H9 (cell line): ENCODE results near the gene GRID2. TPM values are rescaled to one million over a fixed set of nuclear protein-coding genes. Genes with fewer than 3 reads are reported as not detected.

Experiments
- DNase-seq: peaks from one replicate; pipeline ENCODE4 v3.0.0-alpha.2; 2017
- H2AFZ ChIP-seq: one replicate; pipeline ENCODE4 v1.6.1; 2013; ENCODE audit warnings: mild to moderate bottlenecking, low read length, control low read depth, moderate library complexity
- H2AK5ac ChIP-seq: 2 replicates; pipeline ENCODE4 v1.6.1; 2013; ENCODE audit warnings: low read length, control low read depth, mixed read lengths; ENCODE audit not compliant: insufficient read length
- H2BK120ac ChIP-seq: one replicate; pipeline ENCODE4 v1.6.1; 2013; ENCODE audit warnings: low read depth, mild to moderate bottlenecking, low read length, control low read depth, inconsistent platforms; ENCODE audit not compliant: poor library complexity, severe bottlenecking
- H2BK12ac ChIP-seq: 2 replicates; pipeline ENCODE4 v1.6.1; 2013; ENCODE audit warnings: low read length, control low read depth, mixed read lengths, low read depth; ENCODE audit not compliant: insufficient read length
- H2BK15ac ChIP-seq: 2 replicates; pipeline ENCODE4 v1.6.1; 2013; ENCODE audit warnings: low read depth, low read length, control low read depth
- H2BK20ac ChIP-seq: one replicate; pipeline ENCODE4 v1.6.1; 2013; ENCODE audit warnings: low read depth, mild to moderate bottlenecking, low read length, control low read depth, inconsistent platforms; ENCODE audit not compliant: poor library complexity, severe bottlenecking
- H2BK5ac ChIP-seq: 2 replicates; pipeline ENCODE4 v1.6.1; 2013; ENCODE audit warnings: low read length, control low read depth, mixed read lengths; ENCODE audit not compliant: insufficient read length
- H3K14ac ChIP-seq: 2 replicates; pipeline ENCODE4 v1.6.1; 2013; ENCODE audit warnings: low read length, control low read depth; ENCODE audit not compliant: insufficient read depth
- H3K18ac ChIP-seq: 2 replicates; pipeline ENCODE4 v1.6.1; 2013; ENCODE audit warnings: low read depth, mild to moderate bottlenecking, mixed read lengths, low read length, control low read depth; ENCODE audit not compliant: insufficient read length
- H3K23ac ChIP-seq: 2 replicates; pipeline ENCODE4 v1.6.1; 2013; ENCODE audit warnings: low read length, control low read depth, mixed read lengths, low read depth; ENCODE audit not compliant: insufficient read length
- H3K23me2 ChIP-seq: 2 replicates; pipeline ENCODE4 v1.6.1; 2013; ENCODE audit warnings: low read depth, mild to moderate bottlenecking, mixed read lengths, low read length, control low read depth; ENCODE audit not compliant: insufficient read length, poor library complexity, severe bottlenecking
- H3K27ac ChIP-seq: 2 replicates; pipeline ENCODE4 v1.5.1; 2013; ENCODE audit warnings: low read length, control low read depth, mixed read lengths, low read depth; ENCODE audit not compliant: insufficient read length
- H3K27me3 ChIP-seq: 2 replicates; pipeline ENCODE4 v1.6.1; 2013; ENCODE audit warnings: low read length, control low read depth, inconsistent platforms; ENCODE audit not compliant: insufficient read depth
- H3K4ac ChIP-seq: 2 replicates; pipeline ENCODE4 v1.6.1; 2013; ENCODE audit warnings: low read depth, mild to moderate bottlenecking, control low read depth, inconsistent platforms, low read length, moderate library complexity
- H3K4me1 ChIP-seq: 2 replicates; pipeline ENCODE4 v1.6.1; 2013; ENCODE audit warnings: low read length, control low read depth, inconsistent platforms; ENCODE audit not compliant: insufficient read depth
- H3K4me2 ChIP-seq: 2 replicates; pipeline ENCODE4 v1.6.1; 2013; ENCODE audit warnings: low read length, control low read depth, mixed read lengths; ENCODE audit not compliant: insufficient read length, insufficient read depth
- H3K56ac ChIP-seq: 2 replicates; pipeline ENCODE4 v1.6.1; 2013; ENCODE audit warnings: low read depth, mild to moderate bottlenecking, mixed read lengths, low read length, control low read depth; ENCODE audit not compliant: insufficient read length
- H3K79me1 ChIP-seq: 2 replicates; pipeline ENCODE4 v1.6.1; 2013; ENCODE audit warnings: low read depth, mild to moderate bottlenecking, moderate library complexity, low read length, control low read depth, inconsistent platforms; ENCODE audit not compliant: insufficient read depth, poor library complexity, severe bottlenecking
- H3K79me2 ChIP-seq: 2 replicates; pipeline ENCODE4 v1.6.1; 2013; ENCODE audit warnings: low read length, control low read depth, inconsistent platforms; ENCODE audit not compliant: insufficient read depth
- H3K9ac ChIP-seq: 2 replicates; pipeline ENCODE4 v1.6.1; 2013; ENCODE audit warnings: low read length, control low read depth, mixed read lengths; ENCODE audit not compliant: insufficient read length; ENCODE audit errors: extremely low read depth
- H3K9me3 ChIP-seq: one replicate; pipeline ENCODE4 v1.6.1; 2013; ENCODE audit warnings: low read depth, low read length, inconsistent platforms; ENCODE audit not compliant: control insufficient read depth
- H3T11ph ChIP-seq: one replicate; pipeline ENCODE4 v1.6.1; 2013; ENCODE audit warnings: mild to moderate bottlenecking, low read length, control low read depth, inconsistent platforms
- H4K20me1 ChIP-seq: one replicate; pipeline ENCODE4 v1.6.1; 2013; ENCODE audit not compliant: control insufficient read depth, insufficient read length, insufficient read depth
- H4K5ac ChIP-seq: 2 replicates; pipeline ENCODE4 v1.6.1; 2013; ENCODE audit warnings: low read depth, mild to moderate bottlenecking, mixed read lengths, low read length, control low read depth; ENCODE audit not compliant: insufficient read length
- H4K8ac ChIP-seq: replicated peaks from 2 replicates; pipeline ENCODE4 v1.6.1; 2013; ENCODE audit warnings: low read length, control low read depth, mixed read lengths, low read depth; ENCODE audit not compliant: insufficient read length
- H4K91ac ChIP-seq: 2 replicates; pipeline ENCODE4 v1.6.1; 2013; ENCODE audit warnings: low read depth, mild to moderate bottlenecking, moderate library complexity, mixed read lengths, low read length, control low read depth; ENCODE audit not compliant: insufficient read length
- H3K27ac Mint-ChIP-seq, 3 experiments: 2 replicates in 2 of 3; 3 replicates in 1 of 3; pipeline ENCODE4 v1.8.0; 2020 to 2021; ENCODE audit warnings: mixed read lengths in 3 of 3, mild to moderate bottlenecking in 1 of 3, moderate library complexity in 1 of 3
- H3K27me3 Mint-ChIP-seq: 2 replicates; pipeline ENCODE4 v1.8.0; 2021; ENCODE audit warnings: low read depth, mild to moderate bottlenecking, moderate library complexity, mixed read lengths
- H3K36me3 Mint-ChIP-seq, 3 experiments: 2 replicates in 2 of 3; 3 replicates in 1 of 3; pipeline ENCODE4 v1.8.0; 2020 to 2021; ENCODE audit warnings: low read depth in 3 of 3, mixed read lengths in 3 of 3; ENCODE audit not compliant: insufficient read depth in 1 of 3
- H3K4me1 Mint-ChIP-seq, 2 experiments: 2 replicates each; pipeline ENCODE4 v1.8.0; 2020; ENCODE audit warnings: mixed read lengths in 2 of 2
- H3K4me3 Mint-ChIP-seq, 2 experiments: 2 replicates in 1 of 2; 3 replicates in 1 of 2; pipeline ENCODE4 v1.8.0; 2020 to 2021; ENCODE audit warnings: mild to moderate bottlenecking in 2 of 2, mixed read lengths in 2 of 2, moderate library complexity in 1 of 2
- H3K9me3 Mint-ChIP-seq, 2 experiments: 2 replicates in 1 of 2; 3 replicates in 1 of 2; pipeline ENCODE4 v1.8.0; 2020; ENCODE audit warnings: mild to moderate bottlenecking in 2 of 2, mixed read lengths in 2 of 2, moderate library complexity in 1 of 2
- CTCF ChIP-seq: fragments of 200-600 bp; sonication (generic); conservative IDR thresholded peaks from 3 replicates; pipeline ENCODE4 v1.8.0; 2021; ENCODE audit warnings: antibody characterized with exemption, mild to moderate bottlenecking
- WGBS: extraction: QIAGEN DNeasy Blood & Tissue Kit; methylation state at CpG from one replicate; pipeline ENCODE4 v1.1.7; 2013; ENCODE audit warnings: missing lambda C conversion rate, low lambda C conversion rate, mixed read lengths; ENCODE audit not compliant: insufficient read length; ENCODE audit errors: extremely low coverage; 5-methylcytosine and 5-hydroxymethylcytosine counted together
- total RNA-seq: library from RNA; stranded (reverse); gene quantifications from 2 replicates; pipeline ENCODE4 v1.2.1, GENCODE V29; 2021

The GRID2 gene
- total RNA-seq, 1 experiment from 2014 or later: 21.8 TPM

- Histone ChIP-seq H4K91ac (no peak overlapping the region), H3K56ac (no peak overlapping the region)
Measured at GRCh38 chr4:93186846-93187245, 883.1 kb downstream of the GRID2 start.

More at GRCh38 chr4:93186846-93187245, 883.1 kb downstream of the GRID2 start:
- Histone ChIP-seq H2BK15ac (no peak overlapping the region), H3K23me2 (no peaks in the 10 kb centered on the region), H3K4me1 (no peaks in the 10 kb centered on the region), H3K9me3 (no peaks in the 10 kb centered on the region), H4K20me1 (no peaks in the 10 kb centered on the region), H4K8ac (no peak overlapping the region), H3K23ac (no peak overlapping the region), H3T11ph (no peak overlapping the region), H2BK12ac (no peak overlapping the region), H2AK5ac (no peak overlapping the region), H4K5ac (no peak overlapping the region), H3K18ac (no peak overlapping the region), H3K4me2 (no peak overlapping the region), H3K14ac (no peak overlapping the region), H2BK5ac (no peak overlapping the region), H3K4ac (no peak overlapping the region), H3K9ac (no peak overlapping the region), H3K27ac (no peak overlapping the region), H2BK20ac (no peak overlapping the region), H3K79me1 (no peaks in the 10 kb centered on the region), H3K79me2 (no peaks in the 10 kb centered on the region), H2BK120ac (no peak overlapping the region), H2AFZ (no peak overlapping the region), H3K27me3 (no peaks in the 10 kb centered on the region)
- no peak for TF ChIP-seq CTCF
- Mint-ChIP-seq H3K4me3 (no peak overlapping the region), H3K27me3 (no peaks in the 10 kb centered on the region), H3K4me1 (peaks cover 0 to 4% of the 10 kb centered on the region in 2 experiments; a peak in 1 of 4 replicates), H3K9me3 (no peaks in the 10 kb centered on the region), H3K27ac (no peak overlapping the region), H3K36me3 (peaks cover 0 to 1% (median 0%) of the 10 kb centered on the region in 3 experiments; a peak in 2 of 7 replicates)
- no peak for DNase-seq
- WGBS: no CpG with 5 or more reads among the region's 1 CpG
